Measurements from ENCODE around the gene GMDS. TPM values are rescaled to one million over a fixed set of nuclear protein-coding genes. Genes with fewer than 3 reads are reported as not detected.

The GMDS gene
- total and polyA plus RNA-seq, 2 experiments from 2014 or later, result 6.3 to 17.7 TPM

DNA sequence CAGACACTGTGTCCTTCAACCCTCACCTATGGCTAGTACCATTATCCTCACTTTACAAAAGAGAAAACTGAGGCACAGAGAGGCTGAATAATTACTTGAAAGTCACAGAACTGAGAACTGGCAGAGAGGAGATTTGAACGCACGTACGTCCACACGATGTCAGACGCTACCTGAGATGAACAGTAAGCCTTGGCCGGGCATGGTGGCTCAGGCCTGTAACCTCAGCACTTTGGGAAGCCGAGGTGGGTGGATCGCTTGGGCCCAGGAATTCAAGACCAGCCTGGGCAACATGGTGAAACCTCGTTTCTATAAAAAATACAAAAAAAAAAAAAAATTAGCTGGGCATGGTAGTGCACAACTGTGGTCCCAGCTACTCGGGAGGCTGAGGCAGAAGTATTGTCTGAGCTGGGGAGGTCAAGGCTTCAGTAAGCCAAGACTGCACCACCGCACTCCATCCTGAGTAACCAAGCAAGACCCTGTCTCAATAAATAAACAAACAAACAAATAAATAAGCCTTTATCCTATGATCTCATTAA is 20.5 kb downstream of the GMDS start:
- Histone ChIP-seq H3K27ac (no peak overlapping the region), H3K36me3 (no peaks in the 10 kb centered on the region)

DNA sequence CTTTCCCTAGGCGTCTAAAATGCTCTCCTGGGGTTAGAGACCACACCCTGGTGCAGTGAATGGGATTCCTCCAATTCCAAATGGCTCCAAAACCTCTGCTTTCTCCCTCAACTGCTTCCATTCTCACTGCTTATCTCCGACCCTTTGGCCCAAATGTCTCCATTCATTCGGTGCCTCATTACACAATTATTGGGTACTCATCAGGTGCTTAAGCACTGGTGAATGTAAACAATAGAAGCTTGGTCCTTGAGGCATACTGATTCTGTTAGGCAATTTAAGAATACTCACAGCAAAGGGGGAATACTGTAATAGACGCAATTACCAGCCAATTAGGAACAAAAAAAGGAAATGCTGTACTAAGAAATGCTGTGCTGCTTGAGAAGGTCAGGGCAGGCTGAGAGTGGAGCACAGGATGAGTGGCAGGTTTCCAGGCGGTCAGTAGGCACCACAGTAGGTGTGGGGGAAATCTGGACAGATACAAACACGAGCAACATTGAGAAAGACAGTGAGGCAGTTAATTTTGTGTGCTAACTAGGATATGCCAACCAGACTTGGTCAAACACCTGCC is 23.0 kb downstream of the GMDS start:
- Histone ChIP-seq H3K9me3 (ENCODE audit: low read depth) (no peaks in the 10 kb centered on the region), H3K27ac (no peak overlapping the region), H3K27me3 (no peaks in the 10 kb centered on the region), H3K4me3 (no peak overlapping the region), H3K4me1 (ENCODE audit: low read depth) (no peaks in the 10 kb centered on the region), H3K36me3 (no peaks in the 10 kb centered on the region)
- no peak for DNase-seq (ENCODE audit: low read depth in 1 of 2, low spot score in 1 of 2)
- TF ChIP-seq, protein P1, sequence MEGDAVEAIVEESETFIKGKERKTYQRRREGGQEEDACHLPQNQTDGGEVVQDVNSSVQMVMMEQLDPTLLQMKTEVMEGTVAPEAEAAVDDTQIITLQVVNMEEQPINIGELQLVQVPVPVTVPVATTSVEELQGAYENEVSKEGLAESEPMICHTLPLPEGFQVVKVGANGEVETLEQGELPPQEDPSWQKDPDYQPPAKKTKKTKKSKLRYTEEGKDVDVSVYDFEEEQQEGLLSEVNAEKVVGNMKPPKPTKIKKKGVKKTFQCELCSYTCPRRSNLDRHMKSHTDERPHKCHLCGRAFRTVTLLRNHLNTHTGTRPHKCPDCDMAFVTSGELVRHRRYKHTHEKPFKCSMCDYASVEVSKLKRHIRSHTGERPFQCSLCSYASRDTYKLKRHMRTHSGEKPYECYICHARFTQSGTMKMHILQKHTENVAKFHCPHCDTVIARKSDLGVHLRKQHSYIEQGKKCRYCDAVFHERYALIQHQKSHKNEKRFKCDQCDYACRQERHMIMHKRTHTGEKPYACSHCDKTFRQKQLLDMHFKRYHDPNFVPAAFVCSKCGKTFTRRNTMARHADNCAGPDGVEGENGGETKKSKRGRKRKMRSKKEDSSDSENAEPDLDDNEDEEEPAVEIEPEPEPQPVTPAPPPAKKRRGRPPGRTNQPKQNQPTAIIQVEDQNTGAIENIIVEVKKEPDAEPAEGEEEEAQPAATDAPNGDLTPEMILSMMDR (IDR thresholded peaks at IDR 0.05; ENCODE audit: low read depth, low read length), result no peak

More for the DNA sequence above, 20.5 kb downstream of the GMDS start:
- H3K4me3 ChIP-seq, result no peak overlapping the region
- H3K4me1 ChIP-seq (ENCODE audit: low read depth), result no peaks in the 10 kb centered on the region
- TF ChIP-seq, protein P1 (IDR thresholded peaks at IDR 0.05; ENCODE audit: low read depth, low read length), result no peak
- H3K27me3 ChIP-seq, result no peaks in the 10 kb centered on the region
- DNase-seq (ENCODE audit: low read depth in 1 of 2, low spot score in 1 of 2), result no peak
- no peaks in the 10 kb centered on the region for H3K9me3 ChIP-seq (ENCODE audit: low read depth)

- no peaks in the 10 kb centered on the region for H3K4me1 ChIP-seq (ENCODE audit: low read depth)
- no peaks in the 10 kb centered on the region for H3K27me3 ChIP-seq
- H3K36me3 ChIP-seq, result no peaks in the 10 kb centered on the region
- no peak overlapping the region for H3K4me3 ChIP-seq
- no peak overlapping the region for H3K27ac ChIP-seq
- no peak for DNase-seq (ENCODE audit: low read depth in 1 of 2, low spot score in 1 of 2)
- no peaks in the 10 kb centered on the region for H3K9me3 ChIP-seq (ENCODE audit: low read depth)
- TF ChIP-seq, protein P1 (IDR thresholded peaks at IDR 0.05; ENCODE audit: low read depth, low read length), result no peak
Measured at GRCh38 chr6:2221726-2222274, 23.6 kb downstream of the GMDS start.

- no peak overlapping the region for H3K27ac ChIP-seq
- no peaks in the 10 kb centered on the region for H3K27me3 ChIP-seq
- DNase-seq (ENCODE audit: low read depth in 1 of 2, low spot score in 1 of 2), result no peak
- TF ChIP-seq, protein P1 (IDR thresholded peaks at IDR 0.05; ENCODE audit: low read depth, low read length), result no peak
- no peaks in the 10 kb centered on the region for H3K36me3 ChIP-seq
- H3K9me3 ChIP-seq (ENCODE audit: low read depth), result no peaks in the 10 kb centered on the region
- H3K4me1 ChIP-seq (ENCODE audit: low read depth), result no peaks in the 10 kb centered on the region
- no peak overlapping the region for H3K4me3 ChIP-seq
Measured at GRCh38 chr6:2220154-2220553, 25.3 kb downstream of the GMDS start.

GRCh38 chr6:2218866-2219265 is 26.5 kb downstream of the GMDS start:
- Histone ChIP-seq H3K36me3 (no peaks in the 10 kb centered on the region), H3K4me1 (ENCODE audit: low read depth) (no peaks in the 10 kb centered on the region), H3K27ac (no peak overlapping the region)

More at GRCh38 chr6:2218866-2219265, 26.5 kb downstream of the GMDS start:
- TF ChIP-seq, protein P1 (IDR thresholded peaks at IDR 0.05; ENCODE audit: low read depth, low read length), result no peak
- Histone ChIP-seq H3K9me3 (ENCODE audit: low read depth) (no peaks in the 10 kb centered on the region), H3K4me3 (no peak overlapping the region), H3K27me3 (no peaks in the 10 kb centered on the region)
- DNase-seq (ENCODE audit: low read depth in 1 of 2, low spot score in 1 of 2), result no peak
